Measurements from ENCODE around the gene LDB3.

LDB3 gene

DNA sequence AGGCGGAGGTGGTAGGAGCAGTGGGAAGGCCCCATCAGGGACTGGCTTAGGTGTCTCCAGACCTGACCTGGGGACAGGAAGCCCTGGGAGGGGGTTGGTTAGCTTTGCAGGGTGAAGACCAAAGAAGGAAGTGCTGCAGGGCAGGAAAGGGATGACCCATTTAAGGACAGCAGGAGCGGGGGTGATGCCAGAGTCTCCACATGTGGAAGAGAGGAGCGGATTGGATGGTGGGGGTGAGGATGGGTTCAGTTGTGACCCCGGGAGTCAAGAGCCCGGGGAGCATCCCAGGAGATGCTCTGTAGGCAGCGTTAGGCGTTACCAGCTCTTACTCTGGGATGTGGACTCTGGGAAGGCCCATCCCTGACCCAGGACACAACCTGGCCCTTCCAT lies 3.1 kb upstream of the LDB3 start:
- DNase-seq (ENCODE audit: low read depth), result no peak

- no peak for DNase-seq (ENCODE audit: low read depth)
Measured at GRCh38 chr10:86665868-86666267, 2.4 kb upstream of the LDB3 start.

- DNase-seq (ENCODE audit: low read depth), result no peak
Measured at GRCh38 chr10:86666538-86666937, 1.8 kb upstream of the LDB3 start.

DNA sequence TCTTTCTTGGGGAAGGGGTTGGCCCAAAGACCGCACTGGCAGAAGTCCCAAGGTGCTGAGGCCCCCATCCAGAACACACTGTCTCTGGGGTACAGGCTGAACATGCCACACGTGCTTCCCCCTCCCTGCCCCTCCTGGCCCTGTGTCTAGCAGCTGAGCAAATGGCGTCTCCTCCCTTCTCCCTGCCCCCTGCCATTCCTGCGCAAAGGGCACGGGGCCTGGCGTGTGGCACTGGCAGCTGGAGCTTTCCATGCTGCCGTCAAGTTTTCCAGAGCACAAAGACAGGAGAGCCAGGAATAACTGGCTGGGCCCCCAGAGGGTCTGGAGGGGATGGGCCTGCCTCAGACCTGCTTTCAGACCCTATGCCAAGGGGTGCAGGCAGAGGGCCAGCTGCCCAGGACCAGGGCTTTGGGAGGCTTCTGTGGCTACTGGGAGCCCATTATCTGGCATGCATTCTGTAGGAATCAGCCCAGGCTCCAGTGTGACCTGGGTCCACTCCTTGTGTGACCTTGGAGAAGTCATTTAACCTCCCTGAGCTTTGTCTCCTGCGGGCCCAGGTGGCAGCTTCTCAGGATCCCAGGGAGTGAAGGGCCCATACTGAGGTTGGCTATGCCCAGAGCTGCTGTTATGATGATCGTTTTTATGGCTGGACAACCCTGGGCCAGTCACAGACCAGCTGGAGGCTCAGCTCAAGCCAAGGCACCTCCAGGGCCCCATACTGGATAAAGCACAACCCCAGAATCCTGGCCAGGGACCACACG lies 710 bp upstream of the LDB3 start:
- DNase-seq (ENCODE audit: low read depth), result no peak

- no peak for DNase-seq (ENCODE audit: low read depth)
Measured at GRCh38 chr10:86670290-86670811, 2.0 kb downstream of the LDB3 start.

GRCh38 chr10:86670876-86671275 lies 2.6 kb downstream of the LDB3 start:
- DNase-seq (ENCODE audit: low read depth), result no peak

DNA sequence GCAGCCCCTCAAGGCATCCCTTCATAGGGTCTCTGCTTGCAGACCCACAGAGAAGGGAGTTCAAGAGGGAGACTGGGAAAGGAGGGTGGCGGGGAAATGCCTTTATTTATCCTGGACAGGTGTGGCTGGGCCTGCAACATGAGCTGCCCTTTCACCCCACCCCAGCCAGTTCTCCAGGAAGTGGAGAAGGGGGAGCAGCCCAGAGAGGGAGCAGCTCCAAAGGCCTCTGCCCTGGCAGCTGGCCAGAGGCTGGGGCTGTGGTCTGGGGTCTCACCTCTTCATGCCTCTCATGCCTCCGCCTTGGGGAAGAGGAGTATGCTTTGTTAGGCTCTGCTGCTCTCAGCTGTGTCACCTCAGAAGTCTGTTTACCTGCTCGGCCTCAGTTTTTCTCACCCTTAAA lies 3.1 kb downstream of the LDB3 start:
- no peak for DNase-seq (ENCODE audit: low read depth)

GRCh38 chr10:86671985-86672710 lies 3.8 kb downstream of the LDB3 start:
- no peak for DNase-seq (ENCODE audit: low read depth)

- no peak for DNase-seq (ENCODE audit: low read depth)
Measured at GRCh38 chr10:86673216-86673826, 5.0 kb downstream of the LDB3 start.

GRCh38 chr10:86673827-86674581 lies 5.7 kb downstream of the LDB3 start:
- DNase-seq (ENCODE audit: low read depth), result no peak

- DNase-seq (ENCODE audit: low read depth), result no peak
Measured at GRCh38 chr10:86674912-86675311, 6.6 kb downstream of the LDB3 start.

GRCh38 chr10:86677374-86677773 lies 9.1 kb downstream of the LDB3 start:
- no peak for DNase-seq (ENCODE audit: low read depth)

DNA sequence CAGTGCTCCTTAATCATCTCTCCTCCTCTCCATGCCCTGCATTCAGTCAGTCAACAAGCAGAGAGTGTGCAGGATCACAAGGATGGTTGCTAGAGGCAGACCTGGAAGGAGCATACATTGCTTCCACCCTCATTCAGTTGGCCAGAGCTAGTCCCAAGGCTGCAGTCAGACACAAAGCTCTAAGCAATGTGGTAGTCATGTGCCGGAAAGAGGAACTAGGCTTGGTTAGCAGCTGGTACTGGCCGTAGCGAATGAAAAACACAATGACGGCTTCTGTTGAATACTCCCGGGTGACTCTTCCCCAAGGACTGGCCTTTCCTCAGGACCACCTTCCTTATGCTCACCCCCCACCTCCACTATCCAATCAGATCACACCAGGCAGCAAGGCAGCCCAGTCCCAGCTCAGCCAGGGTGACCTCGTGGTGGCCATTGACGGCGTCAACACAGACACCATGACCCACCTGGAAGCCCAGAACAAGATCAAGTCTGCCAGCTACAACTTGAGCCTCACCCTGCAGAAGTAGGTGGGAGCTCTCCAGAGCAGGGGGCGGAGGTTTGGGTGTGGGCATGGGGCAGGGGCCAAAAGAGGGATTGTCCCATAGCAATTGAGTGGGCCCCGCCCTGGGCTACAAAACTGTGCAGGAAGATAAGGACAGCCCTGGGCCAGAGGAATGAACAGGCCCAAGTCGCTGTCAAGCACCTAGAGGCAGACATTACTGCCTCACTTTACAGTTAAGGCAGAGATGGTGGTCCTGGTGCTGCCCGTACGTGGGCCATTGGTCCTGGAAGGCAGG lies 10.9 kb downstream of the LDB3 start:
- DNase-seq (ENCODE audit: low read depth), result no peak

- DNase-seq (ENCODE audit: low read depth), result no peak
Measured at GRCh38 chr10:86681047-86681446, 12.7 kb downstream of the LDB3 start.

GRCh38 chr10:86681722-86682386 lies 13.5 kb downstream of the LDB3 start:
- DNase-seq (ENCODE audit: low read depth), result no peak

DNA sequence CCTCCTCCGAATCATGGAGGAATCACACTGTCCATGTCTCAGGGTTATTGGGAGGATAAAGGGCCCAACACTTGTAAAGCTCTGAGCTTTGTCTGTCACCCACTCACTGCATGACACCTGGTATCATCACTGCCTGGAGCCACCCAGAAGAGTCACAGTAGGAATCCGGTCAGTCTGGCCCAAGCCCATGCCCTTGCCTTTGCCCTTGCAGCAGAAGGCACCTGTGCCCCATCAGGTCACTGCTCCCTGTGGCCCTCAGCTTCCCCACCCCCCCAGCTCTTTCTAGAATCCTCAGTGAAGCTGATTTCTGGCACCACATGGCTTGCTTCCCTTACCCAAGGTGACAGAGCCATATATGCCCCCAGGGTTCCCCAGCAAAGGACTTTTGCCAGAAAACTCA lies 14.4 kb downstream of the LDB3 start:
- no peak for DNase-seq (ENCODE audit: low read depth)

DNA sequence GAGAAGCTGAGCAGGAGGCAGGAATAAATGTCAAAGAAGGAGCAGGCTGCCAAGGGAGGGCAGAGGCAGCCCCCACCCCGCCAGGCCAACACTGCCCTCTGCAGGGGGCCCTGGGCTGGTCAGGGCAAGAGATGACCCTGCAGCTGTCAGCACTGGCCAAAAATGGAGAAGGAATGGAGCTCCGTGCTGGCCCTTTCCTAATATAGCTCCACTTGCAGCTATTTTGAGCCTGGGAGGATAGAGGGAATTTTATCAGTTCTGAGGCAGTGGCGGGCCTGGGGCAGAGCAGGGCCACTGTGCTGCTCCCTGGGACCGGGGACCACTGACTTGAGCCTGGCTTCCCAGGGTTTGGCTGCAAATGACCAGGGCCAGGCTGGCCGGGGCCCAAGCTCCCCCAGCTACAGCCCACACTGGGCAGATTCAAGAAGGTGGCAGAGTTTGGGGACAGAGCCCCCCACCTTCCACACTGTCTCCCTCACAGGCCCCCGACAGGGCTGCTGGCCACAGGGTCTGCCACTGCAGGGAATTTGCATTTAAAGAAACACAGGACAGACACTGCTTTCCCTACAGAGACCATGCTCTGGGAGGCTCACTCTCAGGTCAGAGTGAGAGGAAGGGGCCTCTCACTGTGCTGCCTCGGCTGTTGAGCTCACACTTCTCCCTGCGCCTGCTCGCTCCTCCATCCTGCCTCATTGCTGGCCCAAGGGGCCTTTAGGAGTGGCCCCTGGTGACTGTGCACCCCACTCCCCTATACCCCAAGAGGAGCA lies 16.2 kb downstream of the LDB3 start:
- peak; percentile 3 for DNase-seq (ENCODE audit: low read depth)

- DNase-seq (ENCODE audit: low read depth), result no peak
Measured at GRCh38 chr10:86685416-86685815, 17.1 kb downstream of the LDB3 start.

DNA sequence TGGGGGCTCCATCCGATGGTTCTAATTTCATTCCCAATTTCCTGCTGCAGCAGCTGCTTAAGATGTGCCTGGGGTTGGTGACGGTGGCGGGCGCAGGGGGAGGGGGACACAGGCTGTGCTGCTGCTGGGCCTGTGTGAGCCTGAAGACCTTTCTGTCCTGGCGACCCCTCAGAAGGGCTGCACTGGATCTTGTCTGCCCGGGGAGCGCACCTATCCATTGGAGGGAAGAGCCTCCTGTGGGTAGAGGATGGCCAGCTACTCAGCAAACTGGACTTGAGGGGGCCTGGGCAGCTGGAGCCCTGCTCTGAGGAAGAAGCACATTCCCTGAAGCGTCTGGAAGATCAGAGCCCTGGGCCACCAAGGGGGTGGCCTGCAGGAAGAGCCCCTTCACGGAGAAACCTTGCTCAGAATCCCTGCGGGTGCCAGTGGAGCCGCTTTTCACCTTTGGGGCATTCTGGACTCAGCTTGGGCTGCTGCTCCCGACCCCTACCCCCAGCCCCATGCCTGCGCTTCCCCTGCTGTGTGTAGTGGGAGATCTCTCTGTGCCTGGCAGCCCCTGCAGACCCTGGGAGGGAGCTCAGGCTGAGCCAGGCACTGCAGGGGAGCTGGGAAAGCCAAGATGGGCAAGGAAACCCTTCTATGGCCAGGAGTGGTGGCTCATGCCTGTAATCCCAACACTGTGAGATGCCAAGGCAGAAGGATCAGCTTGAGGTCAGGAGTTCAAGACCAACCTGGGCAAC lies 17.8 kb downstream of the LDB3 start:
- DNase-seq (ENCODE audit: low read depth), result no peak
